DOHH2 (cell line): ENCODE data around the gene COL5A3.

Experiments used
- H3F3A ChIP-seq: fragments of 200-600 bp; sonication (generic), shearing (Covaris generic); 2 replicates; pipeline ENCODE4 v1.6.0; 2016; ENCODE audit warnings: antibody characterized with exemption, mild to moderate bottlenecking; ENCODE audit not compliant: control insufficient read depth, insufficient read depth
- H3K27ac ChIP-seq: fragments of 200-600 bp; sonication (generic); 2 replicates; pipeline ENCODE4 v1.5.1; 2014; ENCODE audit warnings: low read depth, mild to moderate bottlenecking, low read length, moderate library complexity
- H3K27me3 ChIP-seq: fragments of 200-600 bp; sonication (generic); 2 replicates; pipeline ENCODE4 v1.6.1; 2014; ENCODE audit warnings: mild to moderate bottlenecking, low read length, mixed read lengths; ENCODE audit not compliant: control insufficient read depth
- H3K36me3 ChIP-seq: fragments of 200-600 bp; sonication (generic); 2 replicates; pipeline ENCODE4 v1.6.1; 2014; ENCODE audit warnings: mild to moderate bottlenecking, low read length, moderate library complexity, mixed read lengths; ENCODE audit not compliant: control insufficient read depth
- H3K4me1 ChIP-seq: fragments of 200-600 bp; sonication (generic); 2 replicates; pipeline ENCODE4 v1.6.1; 2014; ENCODE audit warnings: mild to moderate bottlenecking, low read length, mixed read lengths; ENCODE audit not compliant: control insufficient read depth
- H3K4me2 ChIP-seq: fragments of 200-600 bp; sonication (generic); 2 replicates; pipeline ENCODE4 v1.6.0; 2014; ENCODE audit warnings: mild to moderate bottlenecking, low read length, moderate library complexity
- H3K4me3 ChIP-seq: fragments of 200-600 bp; sonication (generic); 2 replicates; pipeline ENCODE4 v1.5.1; 2014; ENCODE audit warnings: mild to moderate bottlenecking, low read length, mixed read lengths
- H3K79me2 ChIP-seq: fragments of 200-600 bp; sonication (generic); 2 replicates; pipeline ENCODE4 v1.6.1; 2014; ENCODE audit warnings: mild to moderate bottlenecking, low read length, mixed read lengths; ENCODE audit not compliant: control insufficient read depth
- H3K9me2 ChIP-seq: fragments of 200-600 bp; sonication (generic); replicated peaks from 2 replicates; pipeline ENCODE4 v1.6.1; 2014; ENCODE audit warnings: mild to moderate bottlenecking, low read length, mixed read lengths; ENCODE audit not compliant: control insufficient read depth
- H3K9me3 ChIP-seq: fragments of 200-600 bp; sonication (generic); 2 replicates; pipeline ENCODE4 v1.6.1; 2014; ENCODE audit warnings: antibody characterized with exemption, low read length, mixed read lengths; ENCODE audit not compliant: control insufficient read depth, insufficient read depth
- H4K20me1 ChIP-seq: fragments of 200-600 bp; sonication (generic); 2 replicates; pipeline ENCODE4 v1.6.0; 2014; ENCODE audit warnings: low read depth, mild to moderate bottlenecking, antibody characterized with exemption, low read length, moderate library complexity; ENCODE audit not compliant: control insufficient read depth, insufficient read depth
- CTCF ChIP-seq: fragments of 200-600 bp; sonication (generic); IDR thresholded peaks from one replicate; pipeline ENCODE4 v1.5.1; 2014; ENCODE audit warnings: antibody characterized with exemption, mild to moderate bottlenecking, low read depth, low read length; ENCODE audit not compliant: poor library complexity, severe bottlenecking
- EZH2phosphoT487 ChIP-seq: fragments of 200-600 bp; sonication (generic); IDR thresholded peaks from 2 replicates; pipeline ENCODE4 v1.6.1; 2017; ENCODE audit warnings: borderline replicate concordance, mild to moderate bottlenecking, antibody characterized with exemption, low read length, moderate library complexity, mixed read lengths

The COL5A3 gene

DNA sequence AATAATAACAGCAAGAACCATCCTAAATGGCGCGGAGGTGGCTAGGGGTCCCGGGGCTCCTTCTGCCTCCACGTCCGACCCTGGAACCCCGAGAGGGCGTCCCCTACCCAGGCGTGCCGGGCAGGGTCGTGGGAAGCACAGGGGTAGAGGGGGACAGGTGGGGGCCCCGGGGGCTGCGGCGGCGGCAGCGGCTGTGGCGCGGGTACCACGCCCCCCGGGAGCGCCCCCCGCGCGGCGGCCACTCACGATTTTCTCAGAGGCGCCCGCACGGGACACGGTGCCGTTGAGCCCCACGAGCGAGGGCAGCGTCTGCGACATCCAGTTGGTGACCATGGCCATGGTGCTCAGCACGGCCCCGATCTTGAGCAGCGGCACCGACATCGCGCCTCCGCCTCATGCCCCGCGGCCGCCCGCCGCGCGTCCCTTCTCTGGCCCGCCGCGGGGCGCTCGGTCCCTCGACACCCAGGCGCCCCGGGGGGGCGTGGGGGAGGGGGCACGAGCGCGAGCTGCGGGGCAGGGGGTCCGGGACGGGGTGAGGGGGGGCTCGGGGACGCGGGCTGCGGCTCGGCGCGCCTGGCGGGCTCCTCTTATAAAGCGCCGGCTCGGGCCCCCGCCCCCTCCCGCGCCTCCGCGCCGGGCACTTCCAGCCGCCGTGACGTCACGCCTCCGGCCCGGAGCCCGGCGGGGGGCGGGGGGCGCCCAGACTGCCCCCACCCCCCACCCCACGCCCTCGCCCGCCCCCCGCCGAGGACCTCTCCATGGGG is 96.9 kb downstream of the COL5A3 start:
- no peaks in the 10 kb centered on the region for H3K9me3 ChIP-seq
- no peak overlapping the region for H3K4me3 ChIP-seq
- TF ChIP-seq CTCF (no peak), EZH2phosphoT487 (no peak)
- no peak overlapping the region for H3K27ac ChIP-seq
- no peaks in the 10 kb centered on the region for H4K20me1 ChIP-seq
- peaks cover 6% of the 10 kb centered on the region; the same call in 1 of the 2 replicates for H3K4me1 ChIP-seq
- no peaks in the 10 kb centered on the region for H3F3A ChIP-seq
- H3K36me3 ChIP-seq = no peaks in the 10 kb centered on the region
- H3K9me2 ChIP-seq = no peaks in the 10 kb centered on the region
- no peaks in the 10 kb centered on the region for H3K79me2 ChIP-seq
- peaks cover 10% of the 10 kb centered on the region; the same call in 1 of the 2 replicates for H3K27me3 ChIP-seq
- no peak overlapping the region for H3K4me2 ChIP-seq

DNA sequence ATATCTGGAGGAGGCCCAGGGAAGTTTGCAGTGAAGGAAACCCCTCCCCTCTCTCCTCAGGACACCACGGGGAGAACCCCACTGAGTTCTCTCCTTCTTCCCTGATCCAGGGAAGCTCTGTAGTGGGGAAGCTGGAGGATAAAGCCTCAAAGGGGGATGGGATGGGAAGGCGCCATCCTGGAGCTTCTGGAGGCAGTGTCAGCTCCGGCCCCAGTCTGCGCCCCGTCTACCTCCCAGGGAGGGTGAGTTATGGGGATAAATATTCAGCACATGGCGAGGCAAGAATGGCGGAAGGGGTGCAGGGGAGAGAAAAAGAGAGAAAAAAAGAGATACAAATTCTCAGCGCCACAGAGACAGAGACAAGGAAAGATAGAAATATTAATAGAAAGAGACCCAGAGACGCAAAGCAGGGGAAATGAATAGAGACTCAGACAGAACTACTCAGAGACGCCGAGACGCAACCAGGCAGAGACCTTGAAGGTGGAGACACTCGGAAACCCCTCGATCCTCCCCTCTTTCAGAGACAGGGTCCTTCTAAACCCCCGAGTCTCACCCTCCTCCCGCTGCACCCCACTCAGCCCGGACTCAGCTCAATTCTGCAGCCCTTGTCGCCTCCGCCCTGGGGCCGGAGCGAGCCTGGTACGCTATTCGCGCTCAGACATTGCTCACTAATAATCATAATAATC is 97.6 kb downstream of the COL5A3 start:
- H3K9me2 ChIP-seq = no peaks in the 10 kb centered on the region
- no peak overlapping the region for H3K27ac ChIP-seq
- peaks cover 10% of the 10 kb centered on the region; the same call in 1 of the 2 replicates for H3K27me3 ChIP-seq
- H3K79me2 ChIP-seq = no peaks in the 10 kb centered on the region
- no peaks in the 10 kb centered on the region for H4K20me1 ChIP-seq
- no peak overlapping the region for H3K4me3 ChIP-seq
- peaks cover 6% of the 10 kb centered on the region; the same call in 1 of the 2 replicates for H3K4me1 ChIP-seq
- no peaks in the 10 kb centered on the region for H3K9me3 ChIP-seq
- no peaks in the 10 kb centered on the region for H3K36me3 ChIP-seq
- H3F3A ChIP-seq = no peaks in the 10 kb centered on the region
- TF ChIP-seq EZH2phosphoT487 (no peak), CTCF (no peak)
- H3K4me2 ChIP-seq = no peak overlapping the region

DNA sequence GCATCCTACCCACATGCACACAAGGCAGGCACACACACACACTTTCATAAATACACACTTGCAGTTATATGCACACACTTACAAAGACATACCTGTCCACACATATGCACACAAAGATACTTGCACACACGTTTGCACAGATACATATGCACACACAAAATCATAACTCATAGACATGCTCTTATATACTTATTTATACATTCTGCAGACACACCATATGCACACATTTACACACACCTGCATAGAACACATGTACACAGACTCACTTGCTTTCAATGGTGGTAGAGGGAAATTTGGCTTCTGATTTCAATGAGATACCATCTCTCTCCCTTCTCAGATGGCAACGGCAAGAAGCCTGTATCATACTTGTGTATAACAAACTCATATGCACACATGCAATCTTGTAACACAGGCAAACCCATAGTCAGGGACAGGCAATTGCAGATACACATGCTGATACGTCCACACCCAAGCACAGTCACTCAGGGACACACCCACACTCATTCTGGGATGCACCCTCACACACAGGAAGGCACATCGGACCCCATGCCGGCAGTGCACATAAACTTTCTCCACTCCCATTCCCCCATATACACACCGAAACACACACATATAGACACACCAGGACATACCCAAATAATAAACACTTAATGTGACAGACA is 98.6 kb downstream of the COL5A3 start:
- no peaks in the 10 kb centered on the region for H3K79me2 ChIP-seq
- H3K27me3 ChIP-seq = peaks cover 10% of the 10 kb centered on the region; the same call in 1 of the 2 replicates
- H3K27ac ChIP-seq = no peak overlapping the region
- TF ChIP-seq CTCF = no peak
- TF ChIP-seq EZH2phosphoT487 = no peak
- no peaks in the 10 kb centered on the region for H3K9me3 ChIP-seq
- H3K36me3 ChIP-seq = no peaks in the 10 kb centered on the region
- no peak overlapping the region for H3K4me2 ChIP-seq
- H3K9me2 ChIP-seq = no peaks in the 10 kb centered on the region
- H4K20me1 ChIP-seq = no peaks in the 10 kb centered on the region
- H3F3A ChIP-seq = no peaks in the 10 kb centered on the region
- H3K4me1 ChIP-seq = peaks cover 3% of the 10 kb centered on the region; the same call in 1 of the 2 replicates
- H3K4me3 ChIP-seq = no peak overlapping the region
